ENCODE measurements around the gene ZNF407.

Gene ZNF407

GRCh38 chr18:74951165-74951760 lies 353.6 kb downstream of the ZNF407 start:
- H3K27ac ChIP-seq (ENCODE audit: insufficient read depth in 1 of 2, low read depth in 1 of 2, low read length in 2 of 2, poor library complexity in 1 of 2, severe bottlenecking in 2 of 2), result no peak overlapping the region
- no peak for DNase-seq
- 100% methylated on average over 3 of the region's 4 CpGs for WGBS (ENCODE audit: insufficient coverage)
- H3K9me3 ChIP-seq (ENCODE audit: control extremely low read depth in 1 of 5, control insufficient read depth in 4 of 5, insufficient read depth in 2 of 5, low read depth in 1 of 5, low read length in 4 of 5), result no peaks in the 10 kb centered on the region
- peaks cover 0 to 3% (median 0%) of the 10 kb centered on the region in 4 experiments for H3K4me1 ChIP-seq (ENCODE audit: control extremely low read depth in 1 of 4, control insufficient read depth in 4 of 4, insufficient read depth in 4 of 4, low read length in 3 of 4)
- H3K27me3 ChIP-seq (replicated peaks in 2 of 5; ENCODE audit: control insufficient read depth in 4 of 5, insufficient read depth in 5 of 5, low read length in 4 of 5), result no peaks in the 10 kb centered on the region
- no peak overlapping the region for H3K4me3 ChIP-seq (ENCODE audit: control insufficient read depth in 1 of 7, extremely low read depth in 1 of 7, insufficient read depth in 4 of 7, low read depth in 2 of 7, low read length in 6 of 7)
- POLR2A ChIA-PET, result no interaction called here
- no peaks in the 10 kb centered on the region for H3K36me3 ChIP-seq (ENCODE audit: control insufficient read depth in 4 of 4, insufficient read depth in 4 of 4, low read length in 3 of 4)
- CTCF ChIA-PET, result no interaction called here

- Histone ChIP-seq H3K27ac (ENCODE audit: insufficient read depth in 1 of 2, low read depth in 1 of 2, low read length in 2 of 2, poor library complexity in 1 of 2, severe bottlenecking in 2 of 2) (no peak overlapping the region), H3K4me1 (ENCODE audit: control extremely low read depth in 1 of 4, control insufficient read depth in 4 of 4, insufficient read depth in 4 of 4, low read length in 3 of 4) (no peaks in the 10 kb centered on the region), H3K36me3 (ENCODE audit: control insufficient read depth in 4 of 4, insufficient read depth in 4 of 4, low read length in 3 of 4) (peaks cover 0 to 2% (median 0%) of the 10 kb centered on the region in 4 experiments), H3K9me3 (ENCODE audit: control extremely low read depth in 1 of 5, control insufficient read depth in 4 of 5, insufficient read depth in 2 of 5, low read depth in 1 of 5, low read length in 4 of 5) (no peaks in the 10 kb centered on the region), H3K27me3 (replicated peaks in 2 of 5; ENCODE audit: control insufficient read depth in 4 of 5, insufficient read depth in 5 of 5, low read length in 4 of 5) (no peaks in the 10 kb centered on the region), H3K4me3 (ENCODE audit: control insufficient read depth in 1 of 7, extremely low read depth in 1 of 7, insufficient read depth in 4 of 7, low read depth in 2 of 7, low read length in 6 of 7) (no peak overlapping the region)
- DNase-seq, result no peak
- ChIA-PET CTCF (interaction anchor here (1.2 kb wide), 1 partner anchor 334 kb away, joined by 3 read pairs; no protein-coding TSS in a partner anchor), POLR2A (no interaction called here)
- 100% methylated on average over 4 of the region's 8 CpGs for WGBS (ENCODE audit: insufficient coverage)
These were observed 360.0 kb downstream of the ZNF407 start for GRCh38 chr18:74957588-74958224.

- Histone ChIP-seq H3K4me3 (ENCODE audit: control insufficient read depth in 1 of 7, extremely low read depth in 1 of 7, insufficient read depth in 4 of 7, low read depth in 2 of 7, low read length in 6 of 7) (no peak overlapping the region), H3K27ac (ENCODE audit: insufficient read depth in 1 of 2, low read depth in 1 of 2, low read length in 2 of 2, poor library complexity in 1 of 2, severe bottlenecking in 2 of 2) (no peak overlapping the region), H3K36me3 (ENCODE audit: control insufficient read depth in 4 of 4, insufficient read depth in 4 of 4, low read length in 3 of 4) (peaks cover 0 to 2% (median 0%) of the 10 kb centered on the region in 4 experiments), H3K4me1 (ENCODE audit: control extremely low read depth in 1 of 4, control insufficient read depth in 4 of 4, insufficient read depth in 4 of 4, low read length in 3 of 4) (no peaks in the 10 kb centered on the region), H3K9me3 (ENCODE audit: control extremely low read depth in 1 of 5, control insufficient read depth in 4 of 5, insufficient read depth in 2 of 5, low read depth in 1 of 5, low read length in 4 of 5) (no peaks in the 10 kb centered on the region), H3K27me3 (replicated peaks in 2 of 5; ENCODE audit: control insufficient read depth in 4 of 5, insufficient read depth in 5 of 5, low read length in 4 of 5) (no peaks in the 10 kb centered on the region)
- WGBS (ENCODE audit: insufficient coverage), result 100% methylated on average over 1 of the region's 3 CpGs
- POLR2A ChIA-PET, result no interaction called here
- CTCF ChIA-PET, result no interaction called here
- no peak for DNase-seq
These were observed 361.5 kb downstream of the ZNF407 start for GRCh38 chr18:74959216-74959615.

GRCh38 chr18:74961596-74961995 lies 363.9 kb downstream of the ZNF407 start:
- WGBS (ENCODE audit: insufficient coverage), result 100% methylated on average over 4 of the region's 6 CpGs
- no peaks in the 10 kb centered on the region for H3K4me1 ChIP-seq (ENCODE audit: control extremely low read depth in 1 of 4, control insufficient read depth in 4 of 4, insufficient read depth in 4 of 4, low read length in 3 of 4)
- no peak overlapping the region for H3K27ac ChIP-seq (ENCODE audit: insufficient read depth in 1 of 2, low read depth in 1 of 2, low read length in 2 of 2, poor library complexity in 1 of 2, severe bottlenecking in 2 of 2)
- H3K9me3 ChIP-seq (ENCODE audit: control extremely low read depth in 1 of 5, control insufficient read depth in 4 of 5, insufficient read depth in 2 of 5, low read depth in 1 of 5, low read length in 4 of 5), result no peaks in the 10 kb centered on the region
- ChIA-PET CTCF (interaction anchor here (0.6 kb wide), 1 partner anchor 952 kb away, joined by 3 read pairs; no protein-coding TSS in a partner anchor), POLR2A (no interaction called here)
- no peak for DNase-seq
- no peaks in the 10 kb centered on the region for H3K27me3 ChIP-seq (replicated peaks in 2 of 5; ENCODE audit: control insufficient read depth in 4 of 5, insufficient read depth in 5 of 5, low read length in 4 of 5)
- peaks cover 0 to 2% (median 0%) of the 10 kb centered on the region in 4 experiments for H3K36me3 ChIP-seq (ENCODE audit: control insufficient read depth in 4 of 4, insufficient read depth in 4 of 4, low read length in 3 of 4)
- H3K4me3 ChIP-seq (ENCODE audit: control insufficient read depth in 1 of 7, extremely low read depth in 1 of 7, insufficient read depth in 4 of 7, low read depth in 2 of 7, low read length in 6 of 7), result no peak overlapping the region

GRCh38 chr18:74963820-74964446 lies 366.3 kb downstream of the ZNF407 start:
- Histone ChIP-seq H3K27me3 (replicated peaks in 2 of 5; ENCODE audit: control insufficient read depth in 4 of 5, insufficient read depth in 5 of 5, low read length in 4 of 5) (no peaks in the 10 kb centered on the region), H3K36me3 (ENCODE audit: control insufficient read depth in 4 of 4, insufficient read depth in 4 of 4, low read length in 3 of 4) (no peaks in the 10 kb centered on the region), H3K4me3 (ENCODE audit: control insufficient read depth in 1 of 7, extremely low read depth in 1 of 7, insufficient read depth in 4 of 7, low read depth in 2 of 7, low read length in 6 of 7) (no peak overlapping the region), H3K27ac (ENCODE audit: insufficient read depth in 1 of 2, low read depth in 1 of 2, low read length in 2 of 2, poor library complexity in 1 of 2, severe bottlenecking in 2 of 2) (no peak overlapping the region), H3K9me3 (ENCODE audit: control extremely low read depth in 1 of 5, control insufficient read depth in 4 of 5, insufficient read depth in 2 of 5, low read depth in 1 of 5, low read length in 4 of 5) (no peaks in the 10 kb centered on the region), H3K4me1 (ENCODE audit: control extremely low read depth in 1 of 4, control insufficient read depth in 4 of 4, insufficient read depth in 4 of 4, low read length in 3 of 4) (no peaks in the 10 kb centered on the region)
- CTCF ChIA-PET, result interaction anchor here (0.9 to 1.4 kb wide), 7 partner anchors 9 to 311 kb away, joined by 3 to 4 read pairs (median 3); no protein-coding TSS in a partner anchor
- POLR2A ChIA-PET, result no interaction called here
- WGBS (ENCODE audit: insufficient coverage), result 84% methylated on average over 5 of the region's 7 CpGs
- DNase-seq, result peak; percentile 26 to 34 (median 26)

GRCh38 chr18:74965682-74966081 lies 368.0 kb downstream of the ZNF407 start:
- no peaks in the 10 kb centered on the region for H3K27me3 ChIP-seq (replicated peaks in 2 of 5; ENCODE audit: control insufficient read depth in 4 of 5, insufficient read depth in 5 of 5, low read length in 4 of 5)
- no peak for DNase-seq
- no peaks in the 10 kb centered on the region for H3K36me3 ChIP-seq (ENCODE audit: control insufficient read depth in 4 of 4, insufficient read depth in 4 of 4, low read length in 3 of 4)
- H3K4me3 ChIP-seq (ENCODE audit: control insufficient read depth in 1 of 7, extremely low read depth in 1 of 7, insufficient read depth in 4 of 7, low read depth in 2 of 7, low read length in 6 of 7), result no peak overlapping the region
- no peaks in the 10 kb centered on the region for H3K4me1 ChIP-seq (ENCODE audit: control extremely low read depth in 1 of 4, control insufficient read depth in 4 of 4, insufficient read depth in 4 of 4, low read length in 3 of 4)
- H3K9me3 ChIP-seq (ENCODE audit: control extremely low read depth in 1 of 5, control insufficient read depth in 4 of 5, insufficient read depth in 2 of 5, low read depth in 1 of 5, low read length in 4 of 5), result no peaks in the 10 kb centered on the region
- no peak overlapping the region for H3K27ac ChIP-seq (ENCODE audit: insufficient read depth in 1 of 2, low read depth in 1 of 2, low read length in 2 of 2, poor library complexity in 1 of 2, severe bottlenecking in 2 of 2)
- WGBS (ENCODE audit: insufficient coverage), result no CpG with 5 or more reads among the region's 1 CpG
- ChIA-PET POLR2A (no interaction called here), CTCF (no interaction called here)

GRCh38 chr18:74967438-74967837 lies 369.8 kb downstream of the ZNF407 start:
- Histone ChIP-seq H3K27me3 (replicated peaks in 2 of 5; ENCODE audit: control insufficient read depth in 4 of 5, insufficient read depth in 5 of 5, low read length in 4 of 5) (no peaks in the 10 kb centered on the region), H3K36me3 (ENCODE audit: control insufficient read depth in 4 of 4, insufficient read depth in 4 of 4, low read length in 3 of 4) (no peaks in the 10 kb centered on the region), H3K4me3 (ENCODE audit: control insufficient read depth in 1 of 7, extremely low read depth in 1 of 7, insufficient read depth in 4 of 7, low read depth in 2 of 7, low read length in 6 of 7) (no peak overlapping the region), H3K4me1 (ENCODE audit: control extremely low read depth in 1 of 4, control insufficient read depth in 4 of 4, insufficient read depth in 4 of 4, low read length in 3 of 4) (no peaks in the 10 kb centered on the region), H3K27ac (ENCODE audit: insufficient read depth in 1 of 2, low read depth in 1 of 2, low read length in 2 of 2, poor library complexity in 1 of 2, severe bottlenecking in 2 of 2) (no peak overlapping the region), H3K9me3 (ENCODE audit: control extremely low read depth in 1 of 5, control insufficient read depth in 4 of 5, insufficient read depth in 2 of 5, low read depth in 1 of 5, low read length in 4 of 5) (no peaks in the 10 kb centered on the region)
- CTCF ChIA-PET, result no interaction called here
- no peak for DNase-seq
- POLR2A ChIA-PET, result no interaction called here
- WGBS (ENCODE audit: insufficient coverage), result no CpG with 5 or more reads among the region's 3 CpGs
